Liver (tissue), 9 donors: ENCODE results near the gene NDC1. TPM values are rescaled to one million over a fixed set of nuclear protein-coding genes. Genes with fewer than 3 reads are reported as not detected.

ENCODE experiments used
- DNase-seq: peaks from one replicate; pipeline ENCODE4 v3.0.0-alpha.2; 2017; ENCODE audit warnings: low spot score
- H3K27ac ChIP-seq, 2 donors: one replicate each; pipeline ENCODE4 v1.7.0; 2013; ENCODE audit warnings: inconsistent platforms in 2 of 2, low read length in 2 of 2, control low read depth in 1 of 2, low read depth in 1 of 2, mild to moderate bottlenecking in 1 of 2
- H3K27me3 ChIP-seq, 4 donors: one replicate each; pipeline versions ENCODE4 v1.6.1 to v1.7.0; 2013; ENCODE audit warnings: low read length in 3 of 4, inconsistent platforms in 1 of 4, mild to moderate bottlenecking in 1 of 4, moderate library complexity in 1 of 4; ENCODE audit not compliant: control insufficient read depth in 4 of 4, insufficient read depth in 4 of 4
- H3K36me3 ChIP-seq, 4 donors: one replicate each; pipeline versions ENCODE4 v1.6.1 to v1.7.0; 2013; ENCODE audit warnings: low read length in 3 of 4, mild to moderate bottlenecking in 3 of 4, low read depth in 1 of 4, moderate library complexity in 1 of 4; ENCODE audit not compliant: control insufficient read depth in 4 of 4, insufficient read depth in 3 of 4
- H3K4me1 ChIP-seq, 4 donors: one replicate each; pipeline versions ENCODE4 v1.6.1 to v1.7.0; 2013; ENCODE audit warnings: low read length in 3 of 4, mild to moderate bottlenecking in 3 of 4, moderate library complexity in 1 of 4; ENCODE audit not compliant: control insufficient read depth in 4 of 4, insufficient read depth in 4 of 4
- H3K4me3 ChIP-seq, 3 donors: one replicate each; pipeline versions ENCODE4 v1.6.1 to v1.7.0; 2013; ENCODE audit warnings: low read length in 3 of 3, control low read depth in 1 of 3, low read depth in 1 of 3, mild to moderate bottlenecking in 1 of 3
- H3K9ac ChIP-seq, 2 donors: one replicate each; pipeline ENCODE4 v1.7.0; 2013; ENCODE audit warnings: low read length in 2 of 2, mild to moderate bottlenecking in 2 of 2, moderate library complexity in 2 of 2, control low read depth in 1 of 2, low read depth in 1 of 2
- H3K9me3 ChIP-seq, 4 donors: one replicate each; pipeline versions ENCODE4 v1.6.1 to v1.7.0; 2013; ENCODE audit warnings: low read length in 3 of 4; ENCODE audit not compliant: control insufficient read depth in 4 of 4
- EGR1 ChIP-seq, 2 donors: IDR thresholded peaks; 2 replicates each; pipeline ENCODE4 v1.6.1; 2016 to 2018; ENCODE audit warnings: antibody characterized with exemption in 2 of 2, low read depth in 2 of 2
- FOXA1 ChIP-seq: IDR thresholded peaks from 2 replicates; pipeline ENCODE4 v1.6.1; 2016; ENCODE audit warnings: antibody characterized with exemption
- FOXA2 ChIP-seq: IDR thresholded peaks from 2 replicates; pipeline ENCODE4 v1.6.1; 2016; ENCODE audit warnings: antibody characterized with exemption
- GABPA ChIP-seq, 2 donors: IDR thresholded peaks in 1 of 2; conservative IDR thresholded peaks in 1 of 2; 2 replicates each; pipeline ENCODE4 v1.6.1; 2016; ENCODE audit warnings: antibody characterized with exemption in 2 of 2, mild to moderate bottlenecking in 1 of 2, moderate library complexity in 1 of 2
- HNF4A ChIP-seq, 2 donors: conservative IDR thresholded peaks; 2 replicates each; pipeline ENCODE4 v1.6.1; 2016; ENCODE audit warnings: antibody characterized with exemption in 2 of 2, mild to moderate bottlenecking in 2 of 2
- HNF4G ChIP-seq: IDR thresholded peaks from 2 replicates; pipeline ENCODE4 v1.6.1; 2016; ENCODE audit warnings: antibody characterized with exemption
- JUND ChIP-seq, 2 donors: IDR thresholded peaks; 2 replicates each; pipeline ENCODE4 v1.6.1; 2016; ENCODE audit warnings: antibody characterized with exemption in 2 of 2
- NR2F2 ChIP-seq: IDR thresholded peaks from 2 replicates; pipeline ENCODE4 v1.6.1; 2016; ENCODE audit warnings: antibody characterized with exemption
- RAD21 ChIP-seq, 2 donors: IDR thresholded peaks; 2 replicates each; pipeline ENCODE4 v1.6.1; 2016; ENCODE audit warnings: antibody characterized with exemption in 2 of 2, mild to moderate bottlenecking in 2 of 2
- RXRA ChIP-seq, 2 donors: IDR thresholded peaks; 2 replicates each; pipeline ENCODE4 v1.6.1; 2017 to 2018; ENCODE audit warnings: antibody characterized with exemption in 2 of 2, mild to moderate bottlenecking in 1 of 2
- SP1 ChIP-seq: IDR thresholded peaks from 2 replicates; pipeline ENCODE4 v1.6.1; 2018; ENCODE audit warnings: antibody characterized with exemption, mild to moderate bottlenecking
- TAF1 ChIP-seq: conservative IDR thresholded peaks from 2 replicates; pipeline ENCODE4 v1.6.1; 2016; ENCODE audit warnings: antibody characterized with exemption, mild to moderate bottlenecking
- YY1 ChIP-seq: IDR thresholded peaks from 2 replicates; pipeline ENCODE4 v1.6.1; 2016; ENCODE audit warnings: antibody characterized with exemption, mild to moderate bottlenecking
- WGBS: extraction: QIAGEN DNeasy Blood & Tissue Kit; methylation state at CpG from one replicate; pipeline ENCODE4 v1.1.7; 2013; 5-methylcytosine and 5-hydroxymethylcytosine counted together
- polyA plus RNA-seq, 2 donors: library from polyadenylated mRNA; stranded (reverse) in 1 of 2; unstranded in 1 of 2; fragments of 200-250 nt in 1 of 2; fragments of >200 nt in 1 of 2; fragmentation: Nextera tagmentation in 1 of 2; extraction: Ambion mirVana in 1 of 2; gene quantifications; one replicate each; pipeline versions ENCODE4 v1.2.1 to v1.2.3, GENCODE V29; 2013 to 2015
- total RNA-seq, 2 donors: library from RNA; depleted of rRNA; stranded (reverse); fragments of >200 nt; gene quantifications; one replicate each; pipeline ENCODE4 v1.2.3, GENCODE V29; 2014
- TF ChIP-seq, protein P1 (sequence below): IDR thresholded peaks from 2 replicates; pipeline ENCODE4 v1.6.1; 2016; ENCODE audit warnings: antibody characterized with exemption
- TF ChIP-seq, protein P2 (sequence below): IDR thresholded peaks from 2 replicates; pipeline ENCODE4 v1.6.1; 2016; ENCODE audit warnings: antibody characterized with exemption, mild to moderate bottlenecking
- TF ChIP-seq, protein P3 (sequence below): fragments of 150-350 bp; IDR thresholded peaks from 2 replicates; pipeline ENCODE4 v1.5.1; 2017; ENCODE audit warnings: improper control_type of control experiment, low read depth, low read length; ENCODE audit not compliant: missing input control
- TF ChIP-seq, protein P4 (sequence below): IDR thresholded peaks from 2 replicates; pipeline ENCODE4 v1.6.1; 2016; ENCODE audit warnings: antibody characterized with exemption
- TF ChIP-seq, protein P5 (sequence below): IDR thresholded peaks from 2 replicates; pipeline ENCODE4 v1.6.1; 2016; ENCODE audit warnings: antibody characterized with exemption
- donor health status: healthy.
- donor health status: healthy.
- donor health status: healthy.
- donor health status: healthy.
- donor health status: healthy.

Gene NDC1
- total and polyA plus RNA-seq, 4 donors = 2.2 to 17.9 (median 5.8) TPM

DNA sequence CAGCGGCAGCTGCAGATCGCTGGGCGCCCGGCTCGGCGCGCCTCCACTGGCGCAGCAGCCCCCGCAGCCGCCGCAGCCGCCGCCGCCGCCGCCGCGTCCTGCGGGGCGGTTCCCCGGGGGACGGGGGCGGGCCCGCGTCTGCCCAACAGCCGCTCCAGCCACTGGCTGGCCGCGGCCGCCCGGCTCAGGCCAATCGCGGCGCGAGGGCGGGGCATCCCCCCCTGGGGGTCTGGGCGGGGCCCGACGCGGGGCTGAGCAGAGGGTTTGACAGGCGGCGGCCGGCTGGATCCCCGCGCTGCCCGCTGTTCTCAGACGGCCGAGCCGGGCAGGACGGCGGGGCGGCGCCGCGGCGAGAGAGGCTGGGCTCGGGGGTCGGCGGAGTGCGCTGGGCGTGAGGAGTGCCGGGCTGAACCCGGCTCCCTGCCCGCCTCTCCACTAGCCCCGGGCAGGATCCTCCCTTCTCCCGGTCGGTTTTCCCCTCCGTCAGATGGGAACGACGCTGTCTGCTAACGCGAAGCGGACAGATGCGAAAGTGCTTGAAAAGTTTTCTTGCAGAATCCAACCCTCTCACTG is 98.9 kb downstream of the NDC1 start, which contains the start of gene GLIS1:
Gene GLIS1 (minus strand): TSS at position 56 of the 573 bp plus-strand sequence. CDS start 1,100 bp downstream, outside the sequence.
- TF ChIP-seq, protein P1, sequence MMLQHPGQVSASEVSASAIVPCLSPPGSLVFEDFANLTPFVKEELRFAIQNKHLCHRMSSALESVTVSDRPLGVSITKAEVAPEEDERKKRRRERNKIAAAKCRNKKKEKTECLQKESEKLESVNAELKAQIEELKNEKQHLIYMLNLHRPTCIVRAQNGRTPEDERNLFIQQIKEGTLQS = no peak
- TF ChIP-seq, protein P2, sequence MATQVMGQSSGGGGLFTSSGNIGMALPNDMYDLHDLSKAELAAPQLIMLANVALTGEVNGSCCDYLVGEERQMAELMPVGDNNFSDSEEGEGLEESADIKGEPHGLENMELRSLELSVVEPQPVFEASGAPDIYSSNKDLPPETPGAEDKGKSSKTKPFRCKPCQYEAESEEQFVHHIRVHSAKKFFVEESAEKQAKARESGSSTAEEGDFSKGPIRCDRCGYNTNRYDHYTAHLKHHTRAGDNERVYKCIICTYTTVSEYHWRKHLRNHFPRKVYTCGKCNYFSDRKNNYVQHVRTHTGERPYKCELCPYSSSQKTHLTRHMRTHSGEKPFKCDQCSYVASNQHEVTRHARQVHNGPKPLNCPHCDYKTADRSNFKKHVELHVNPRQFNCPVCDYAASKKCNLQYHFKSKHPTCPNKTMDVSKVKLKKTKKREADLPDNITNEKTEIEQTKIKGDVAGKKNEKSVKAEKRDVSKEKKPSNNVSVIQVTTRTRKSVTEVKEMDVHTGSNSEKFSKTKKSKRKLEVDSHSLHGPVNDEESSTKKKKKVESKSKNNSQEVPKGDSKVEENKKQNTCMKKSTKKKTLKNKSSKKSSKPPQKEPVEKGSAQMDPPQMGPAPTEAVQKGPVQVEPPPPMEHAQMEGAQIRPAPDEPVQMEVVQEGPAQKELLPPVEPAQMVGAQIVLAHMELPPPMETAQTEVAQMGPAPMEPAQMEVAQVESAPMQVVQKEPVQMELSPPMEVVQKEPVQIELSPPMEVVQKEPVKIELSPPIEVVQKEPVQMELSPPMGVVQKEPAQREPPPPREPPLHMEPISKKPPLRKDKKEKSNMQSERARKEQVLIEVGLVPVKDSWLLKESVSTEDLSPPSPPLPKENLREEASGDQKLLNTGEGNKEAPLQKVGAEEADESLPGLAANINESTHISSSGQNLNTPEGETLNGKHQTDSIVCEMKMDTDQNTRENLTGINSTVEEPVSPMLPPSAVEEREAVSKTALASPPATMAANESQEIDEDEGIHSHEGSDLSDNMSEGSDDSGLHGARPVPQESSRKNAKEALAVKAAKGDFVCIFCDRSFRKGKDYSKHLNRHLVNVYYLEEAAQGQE = no peak
- TF ChIP-seq, protein P3, sequence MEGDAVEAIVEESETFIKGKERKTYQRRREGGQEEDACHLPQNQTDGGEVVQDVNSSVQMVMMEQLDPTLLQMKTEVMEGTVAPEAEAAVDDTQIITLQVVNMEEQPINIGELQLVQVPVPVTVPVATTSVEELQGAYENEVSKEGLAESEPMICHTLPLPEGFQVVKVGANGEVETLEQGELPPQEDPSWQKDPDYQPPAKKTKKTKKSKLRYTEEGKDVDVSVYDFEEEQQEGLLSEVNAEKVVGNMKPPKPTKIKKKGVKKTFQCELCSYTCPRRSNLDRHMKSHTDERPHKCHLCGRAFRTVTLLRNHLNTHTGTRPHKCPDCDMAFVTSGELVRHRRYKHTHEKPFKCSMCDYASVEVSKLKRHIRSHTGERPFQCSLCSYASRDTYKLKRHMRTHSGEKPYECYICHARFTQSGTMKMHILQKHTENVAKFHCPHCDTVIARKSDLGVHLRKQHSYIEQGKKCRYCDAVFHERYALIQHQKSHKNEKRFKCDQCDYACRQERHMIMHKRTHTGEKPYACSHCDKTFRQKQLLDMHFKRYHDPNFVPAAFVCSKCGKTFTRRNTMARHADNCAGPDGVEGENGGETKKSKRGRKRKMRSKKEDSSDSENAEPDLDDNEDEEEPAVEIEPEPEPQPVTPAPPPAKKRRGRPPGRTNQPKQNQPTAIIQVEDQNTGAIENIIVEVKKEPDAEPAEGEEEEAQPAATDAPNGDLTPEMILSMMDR = no peak
- TF ChIP-seq EGR1 (IDR thresholded peaks at IDR 0.05; ENCODE audit: low read depth in 2 of 2) = no peak
- TF ChIP-seq YY1 = no peak
- TF ChIP-seq SP1 = no peak
- TF ChIP-seq JUND (IDR thresholded peaks at IDR 0.05) = no peak
- TF ChIP-seq GABPA (IDR thresholded peaks at IDR 0.05 in 1 of 2, conservative IDR thresholded peaks at IDR 0.05 in 1 of 2) = no peak
- TF ChIP-seq, protein P4, sequence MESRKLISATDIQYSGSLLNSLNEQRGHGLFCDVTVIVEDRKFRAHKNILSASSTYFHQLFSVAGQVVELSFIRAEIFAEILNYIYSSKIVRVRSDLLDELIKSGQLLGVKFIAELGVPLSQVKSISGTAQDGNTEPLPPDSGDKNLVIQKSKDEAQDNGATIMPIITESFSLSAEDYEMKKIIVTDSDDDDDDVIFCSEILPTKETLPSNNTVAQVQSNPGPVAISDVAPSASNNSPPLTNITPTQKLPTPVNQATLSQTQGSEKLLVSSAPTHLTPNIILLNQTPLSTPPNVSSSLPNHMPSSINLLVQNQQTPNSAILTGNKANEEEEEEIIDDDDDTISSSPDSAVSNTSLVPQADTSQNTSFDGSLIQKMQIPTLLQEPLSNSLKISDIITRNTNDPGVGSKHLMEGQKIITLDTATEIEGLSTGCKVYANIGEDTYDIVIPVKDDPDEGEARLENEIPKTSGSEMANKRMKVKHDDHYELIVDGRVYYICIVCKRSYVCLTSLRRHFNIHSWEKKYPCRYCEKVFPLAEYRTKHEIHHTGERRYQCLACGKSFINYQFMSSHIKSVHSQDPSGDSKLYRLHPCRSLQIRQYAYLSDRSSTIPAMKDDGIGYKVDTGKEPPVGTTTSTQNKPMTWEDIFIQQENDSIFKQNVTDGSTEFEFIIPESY = no peak
- TF ChIP-seq FOXA1 = no peak
- no peak for TF ChIP-seq FOXA2
- TF ChIP-seq RXRA (IDR thresholded peaks at IDR 0.05) = no peak
- TF ChIP-seq, protein P5, sequence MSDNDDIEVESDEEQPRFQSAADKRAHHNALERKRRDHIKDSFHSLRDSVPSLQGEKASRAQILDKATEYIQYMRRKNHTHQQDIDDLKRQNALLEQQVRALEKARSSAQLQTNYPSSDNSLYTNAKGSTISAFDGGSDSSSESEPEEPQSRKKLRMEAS = no peak
- no peak for TF ChIP-seq NR2F2
- no peak for TF ChIP-seq RAD21 (IDR thresholded peaks at IDR 0.05)
- no peak for TF ChIP-seq HNF4G
- no peak for TF ChIP-seq HNF4A (conservative IDR thresholded peaks at IDR 0.05)
- TF ChIP-seq TAF1 = no peak
- 1% methylated on average over 73 of the region's 73 CpGs for WGBS
- Histone ChIP-seq H3K27me3 (peaks cover 4 to 22% (median 8%) of the 10 kb centered on the region in 4 donors), H3K4me1 (peaks cover 13 to 22% (median 16%) of the 10 kb centered on the region in 4 donors), H3K36me3 (no peaks in the 10 kb centered on the region), H3K9me3 (peaks cover 0 to 10% (median 8%) of the 10 kb centered on the region in 4 donors), H3K9ac (no peak within 1 kb of the TSS), H3K27ac (no peak within 1 kb of the TSS), H3K4me3 (peak within 1 kb of the TSS in 2 of 3 donors; percentile 53 to 66)
- DNase-seq = peak; percentile 76
